Left kidney (tissue), 8 donors: ENCODE measurements around the gene S100A3. TPM values are rescaled to one million over a fixed set of nuclear protein-coding genes. Genes with fewer than 3 reads are reported as not detected.
"Not testable (repeated sequence)": the region's sequence is repeated elsewhere in the genome, so short reads cannot be mapped to it uniquely, and the experiment has no call there.

ENCODE experiments used
- DNase-seq: peaks from one replicate; pipeline ENCODE4 v3.0.0-alpha.2; 2013
- long read RNA-seq, 8 donors: transcript quantifications; one replicate each; lab custom pipeline, GENCODE V29; 2026
- polyA plus RNA-seq: library from polyadenylated mRNA; unstranded; fragments of 120-200 nt; gene quantifications from one replicate; pipeline ENCODE4 v1.2.1, GENCODE V29; 2013; ENCODE audit not compliant: insufficient read length

S100A3 gene
- 0.25 TPM for polyA plus RNA-seq
- long read RNA-seq, donor 1: 0 reads
- long read RNA-seq, donor 2: 0 reads
- long read RNA-seq, donor 3: 0 reads
- long read RNA-seq, donor 4: 0 reads
- long read RNA-seq, donor 5: 0 reads
- long read RNA-seq, donor 6, partial matches to known transcripts: 0 of 1 reads
- long read RNA-seq, donor 6, other reads (novel, unspliced or antisense): 0 of 1 reads
- long read RNA-seq, donor 7, partial matches to known transcripts: 0 of 1 reads
- long read RNA-seq, donor 7, other reads (novel, unspliced or antisense): 0 of 1 reads
- long read RNA-seq, donor 8: 0 reads

DNA sequence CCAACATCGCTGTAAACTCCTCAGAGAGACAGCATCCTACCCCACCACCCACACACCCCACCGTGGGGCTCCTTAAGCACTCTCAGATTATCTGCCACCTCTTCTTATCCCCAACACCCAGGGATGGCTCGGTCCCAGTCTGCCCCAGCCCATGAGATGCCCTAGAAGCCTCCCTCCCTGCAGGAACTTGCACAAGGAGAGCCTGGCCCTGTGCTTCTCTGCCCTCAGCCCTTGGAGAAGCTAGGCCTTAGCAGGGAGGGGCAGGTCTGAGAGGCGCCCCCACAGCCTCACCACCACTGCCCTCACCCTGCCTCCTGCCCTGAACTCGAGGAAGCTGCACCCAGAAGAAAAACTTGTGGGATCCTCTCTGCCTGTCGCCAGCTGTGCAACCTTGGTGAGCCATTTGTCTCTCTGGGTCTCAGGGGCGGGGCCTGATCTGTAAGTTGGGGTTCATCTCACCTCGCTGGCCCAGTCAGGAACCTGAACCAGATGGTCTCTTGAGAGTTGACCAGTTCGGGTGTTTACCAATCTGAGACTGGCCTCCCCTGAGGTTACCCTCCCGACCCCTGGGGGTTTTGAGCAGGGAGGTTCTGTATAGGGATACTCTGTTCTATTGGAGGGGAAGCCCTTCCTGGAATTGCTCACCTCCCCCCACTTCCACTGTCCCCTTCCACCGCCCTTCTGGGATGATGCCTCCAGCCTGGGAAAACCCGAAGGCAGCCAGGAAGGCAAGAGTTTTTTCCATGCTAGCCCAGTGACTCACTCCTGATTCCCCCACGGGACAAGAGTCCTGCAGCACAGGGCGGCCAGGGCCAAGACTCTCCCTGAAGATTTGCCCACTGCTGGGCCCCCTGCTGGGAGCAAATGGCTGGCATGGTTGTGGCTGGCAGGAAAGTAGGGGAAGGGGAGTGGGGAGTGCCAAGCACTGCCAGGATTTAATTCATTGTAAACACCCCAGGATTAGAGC is at the start of gene S100A3:
Gene S100A3 (minus strand): TSS at position 537 of the 967 bp plus-strand sequence. CDS start 773 bp downstream, outside the sequence.
- DNase-seq: no peak

GRCh38 chr1:153598309-153599172 is 49.5 kb upstream of the S100A3 start:
- no peak for DNase-seq

GRCh38 chr1:153597206-153597605 is 48.1 kb upstream of the S100A3 start:
- no peak for DNase-seq

DNA sequence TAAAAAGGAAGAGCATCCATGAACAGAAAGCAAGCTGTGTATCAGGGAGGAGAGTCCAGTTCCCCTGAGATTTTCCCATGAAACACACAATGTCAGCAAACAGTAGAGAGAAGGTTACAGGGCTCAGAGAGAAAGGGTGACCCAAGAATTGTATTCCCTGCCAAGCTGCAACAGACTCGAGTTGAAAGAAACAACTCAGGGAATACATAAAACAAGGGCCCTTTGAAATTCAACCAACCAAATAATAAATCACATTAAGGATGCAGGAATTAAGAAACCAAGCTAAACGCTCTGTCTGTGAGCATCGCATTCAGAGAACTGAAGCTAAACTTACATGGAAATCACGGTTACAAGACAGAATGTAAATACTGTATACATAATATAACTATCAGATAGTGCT is 43.7 kb upstream of the S100A3 start:
- no peak for DNase-seq

DNA sequence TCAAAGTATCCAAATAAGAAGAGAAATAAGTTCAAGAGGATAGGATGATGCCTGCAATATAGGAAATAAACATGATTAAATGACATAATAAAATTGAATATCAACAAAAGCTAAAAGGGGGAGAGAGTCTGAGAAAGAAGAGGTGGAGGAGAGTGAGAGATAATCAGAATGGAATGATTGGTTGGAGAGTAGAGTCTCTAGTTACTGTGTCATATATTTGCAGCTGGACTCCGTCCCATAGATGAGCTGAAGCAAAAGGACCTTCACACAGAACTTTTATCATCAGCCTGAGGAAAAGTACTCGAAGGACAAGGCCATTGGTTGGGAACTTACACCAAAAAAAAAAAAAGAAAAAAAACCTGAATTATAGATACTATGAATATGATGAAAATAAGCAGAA is 39.4 kb upstream of the S100A3 start:
- no peak for DNase-seq

- DNase-seq: not testable (repeated sequence)
Observed at GRCh38 chr1:153588033-153588432, 39.0 kb upstream of the S100A3 start.

- no peak for DNase-seq
Observed at GRCh38 chr1:153587314-153587713, 38.3 kb upstream of the S100A3 start.

- no peak for DNase-seq
Observed at GRCh38 chr1:153586347-153586746, 37.3 kb upstream of the S100A3 start.

DNA sequence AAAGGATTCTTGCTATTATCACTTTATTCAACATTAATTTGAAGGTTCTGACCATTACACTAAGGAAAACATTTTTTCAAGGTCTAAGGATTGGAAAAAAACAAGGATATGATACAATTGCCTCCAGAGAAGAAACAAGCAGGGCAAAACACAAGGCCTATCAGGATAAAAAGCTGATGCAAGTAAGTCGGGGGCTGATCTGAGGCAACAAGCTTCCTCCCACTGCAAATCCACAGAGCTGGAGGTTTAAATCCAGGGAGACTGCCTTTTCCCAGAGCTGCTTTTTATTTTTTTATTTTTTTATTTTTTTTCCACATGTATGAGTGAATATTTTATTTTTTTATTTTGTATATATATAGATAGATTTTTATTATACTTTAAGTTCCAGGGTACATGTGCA is 35.9 kb upstream of the S100A3 start:
- no peak for DNase-seq

DNA sequence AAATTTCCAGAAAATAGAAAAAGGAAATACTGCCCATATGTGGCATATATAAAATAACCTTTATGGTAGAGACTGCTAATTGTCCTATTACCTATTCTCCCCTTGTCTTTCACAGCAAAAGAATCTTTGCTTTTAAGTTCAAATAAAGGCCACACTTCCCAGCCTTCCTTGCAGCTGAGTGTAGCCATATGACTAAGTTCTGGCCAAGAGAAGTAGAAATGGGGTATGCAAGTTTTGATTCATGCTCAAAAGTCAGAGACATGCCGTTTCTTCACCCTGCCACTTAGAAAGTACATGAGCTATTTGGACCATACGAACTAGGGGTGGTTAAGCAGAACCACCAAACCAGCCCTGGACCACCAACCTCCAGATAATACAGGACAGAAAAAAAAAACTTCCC is 34.9 kb upstream of the S100A3 start:
- DNase-seq: no peak

GRCh38 chr1:153583514-153583913 is 34.5 kb upstream of the S100A3 start:
- DNase-seq: not testable (repeated sequence)

DNA sequence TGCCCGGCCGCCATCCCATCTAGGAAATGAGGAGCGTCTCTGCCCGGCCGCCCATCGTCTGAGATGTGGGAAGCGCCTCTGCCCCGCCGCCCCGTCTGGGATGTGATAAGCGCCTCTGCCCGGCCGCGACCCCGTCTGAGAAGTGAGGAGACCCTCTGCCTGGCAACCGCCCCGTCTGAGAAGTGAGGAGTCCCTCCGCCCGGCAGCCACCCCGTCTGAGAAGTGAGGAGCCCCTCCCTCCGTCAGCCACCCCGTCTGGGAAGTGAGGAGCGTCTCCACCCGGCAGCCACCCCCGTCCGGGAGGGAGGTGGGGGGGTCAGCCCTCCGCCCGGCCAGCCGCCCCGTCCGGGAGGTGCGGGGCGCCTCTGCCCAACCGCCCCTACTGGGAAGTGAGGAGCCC is 33.8 kb upstream of the S100A3 start:
- not testable (repeated sequence) for DNase-seq

DNA sequence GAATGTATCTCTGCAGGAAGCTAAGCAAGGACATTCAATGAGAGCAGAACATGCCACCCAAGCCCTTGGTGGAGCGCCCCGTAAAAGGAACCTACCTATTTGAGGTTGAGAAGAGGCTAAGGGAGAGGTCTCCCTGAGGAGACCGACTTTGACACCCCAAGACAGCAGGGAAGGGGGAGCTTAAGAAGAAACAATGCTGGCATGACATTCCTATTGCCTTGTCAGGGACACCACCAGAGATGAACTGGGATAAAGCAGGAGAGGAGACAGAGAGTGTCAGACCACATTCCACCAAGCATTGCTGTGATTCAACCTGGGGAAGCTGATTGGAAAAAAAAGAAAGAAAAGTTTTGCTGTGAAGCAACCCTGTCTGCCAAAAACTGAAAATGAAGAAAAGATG is 29.9 kb upstream of the S100A3 start:
- no peak for DNase-seq

- DNase-seq: no peak
Observed at GRCh38 chr1:153578490-153578889, 29.4 kb upstream of the S100A3 start.

DNA sequence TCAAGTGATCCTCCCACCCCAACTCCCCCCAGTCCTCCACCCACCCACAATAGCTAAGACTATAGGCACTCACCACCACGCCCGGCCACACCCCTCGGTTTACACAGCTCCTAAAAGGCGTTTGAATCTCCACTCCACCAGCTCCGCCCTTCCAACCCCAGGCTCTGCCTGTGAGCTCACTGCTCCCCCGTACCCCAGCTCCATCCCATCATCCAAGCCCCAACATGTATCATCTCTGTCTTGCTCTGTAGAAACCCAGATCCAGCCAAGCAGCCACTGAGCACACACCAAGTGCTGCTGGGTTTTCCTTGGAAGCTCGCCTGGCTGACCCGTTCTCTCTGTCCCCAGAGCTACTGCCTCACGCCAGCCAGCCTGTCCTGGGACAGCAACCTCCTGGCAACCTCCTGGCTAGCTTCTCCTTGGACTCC is 28.6 kb upstream of the S100A3 start:
- DNase-seq: no peak

DNA sequence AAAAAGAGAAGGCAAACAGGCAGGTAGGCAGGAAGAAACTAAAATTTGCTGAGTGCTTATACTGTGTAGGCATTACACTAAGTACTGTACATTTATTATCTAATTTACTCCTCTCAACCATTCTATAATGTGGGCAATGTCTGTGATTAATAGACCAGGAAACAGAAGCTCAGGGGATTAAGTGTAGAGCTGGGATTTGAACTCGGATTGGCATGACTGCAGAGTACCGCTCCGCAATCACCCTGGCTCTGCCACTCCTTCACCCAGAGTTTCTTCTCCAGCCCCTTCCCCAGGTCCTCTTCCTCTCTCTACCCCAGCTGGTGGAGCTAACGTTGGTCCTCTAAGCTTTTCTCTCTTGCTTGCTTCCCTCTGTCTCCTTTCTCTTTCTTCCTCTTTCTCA is 28.1 kb upstream of the S100A3 start:
- DNase-seq: no peak

DNA sequence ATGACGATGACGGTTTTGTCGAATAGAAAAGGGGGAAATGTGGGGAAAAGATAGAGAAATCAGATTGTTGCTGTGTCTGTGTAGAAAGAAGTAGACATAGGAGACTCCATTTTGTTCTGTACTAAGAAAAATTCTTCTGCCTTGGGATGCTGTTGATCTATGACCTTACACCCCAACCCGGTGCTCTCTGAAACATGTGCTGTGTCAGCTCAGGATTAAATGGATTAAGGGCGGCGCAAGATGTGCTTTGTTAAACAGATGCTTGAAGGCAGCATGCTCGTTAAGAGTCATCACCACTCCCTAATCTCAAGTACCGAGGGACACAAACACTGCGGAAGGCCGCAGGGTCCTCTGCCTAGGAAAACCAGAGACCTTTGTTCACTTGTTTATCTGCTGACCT is 26.4 kb upstream of the S100A3 start:
- not testable (repeated sequence) for DNase-seq

GRCh38 chr1:153575081-153575491 is 26.0 kb upstream of the S100A3 start:
- DNase-seq: not testable (repeated sequence)

DNA sequence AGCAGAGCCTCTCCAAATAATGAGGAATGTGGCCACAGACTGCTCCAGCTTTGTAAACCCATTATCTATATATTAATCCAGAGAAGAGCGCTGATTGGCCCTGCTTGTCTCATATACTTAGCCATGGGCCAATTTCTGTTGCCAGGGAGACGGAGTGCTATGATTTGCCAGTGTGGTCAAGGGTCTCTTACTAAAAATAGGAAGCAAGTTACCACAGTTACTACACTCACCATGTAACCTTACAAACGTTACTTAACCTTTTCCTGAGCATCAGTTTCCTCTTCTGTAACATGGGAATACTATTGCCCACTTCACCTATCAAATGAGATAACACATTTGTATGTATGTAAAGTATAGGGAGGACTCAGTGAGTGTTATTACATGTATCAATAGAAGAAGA is 24.3 kb upstream of the S100A3 start:
- DNase-seq: no peak

- DNase-seq: peak; percentile 71
Observed at GRCh38 chr1:153572569-153573015, 23.5 kb upstream of the S100A3 start.

GRCh38 chr1:153571706-153572105 is 22.6 kb upstream of the S100A3 start:
- DNase-seq: no peak

DNA sequence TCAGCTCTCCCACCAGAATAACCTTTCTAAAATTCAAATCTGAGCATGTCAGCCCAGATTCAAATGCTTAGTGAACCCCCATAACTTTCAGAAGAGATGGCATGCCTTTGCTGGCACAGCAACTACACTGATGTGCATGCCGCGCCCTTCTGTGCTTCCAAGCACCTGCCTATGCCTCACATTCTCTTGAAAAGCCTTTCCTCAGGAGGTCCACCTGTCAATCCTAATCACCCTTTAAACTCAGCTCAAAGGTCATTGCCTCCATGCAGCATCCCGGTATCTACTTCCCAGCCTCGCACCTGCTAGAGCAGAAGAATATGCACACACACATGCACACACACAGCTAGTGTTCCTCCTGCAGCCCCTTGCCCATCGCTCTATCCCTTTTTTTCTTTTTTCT is 21.8 kb upstream of the S100A3 start:
- DNase-seq: no peak
